ENCODE data around the gene FAM163B. TPM values are rescaled to one million over a fixed set of nuclear protein-coding genes. Genes with fewer than 3 reads are reported as not detected.

Gene FAM163B
- total RNA-seq, 2 experiments from 2014 or later = not detected

GRCh38 chr9:133585481-133586351, 23.5 kb downstream of the FAM163B start:
- no peak for TF ChIP-seq CTCF (IDR thresholded peaks at IDR 0.05)
- Mint-ChIP-seq H3K27ac (no peak overlapping the region), H3K36me3 (ENCODE audit: low read depth) (no peaks in the 10 kb centered on the region), H3K27me3 (peaks cover 22% of the 10 kb centered on the region), H3K9me3 (peaks cover 2% of the 10 kb centered on the region), H3K4me1 (ENCODE audit: low read depth) (no peaks in the 10 kb centered on the region), H3K4me3 (no peak overlapping the region)
- ATAC-seq = no peak
- intact Hi-C loops (cut with micrococcal nuclease) = no loop called here
- CTCF ChIA-PET = no interaction called here
- no peak for DNase-seq
- POLR2A ChIA-PET = no interaction called here

GRCh38 chr9:133584559-133585476, 24.4 kb downstream of the FAM163B start:
- no peaks in the 10 kb centered on the region for H3K36me3 Mint-ChIP-seq (ENCODE audit: low read depth)
- H3K4me3 Mint-ChIP-seq = no peak overlapping the region
- TF ChIP-seq CTCF (IDR thresholded peaks at IDR 0.05) = no peak
- no peak for DNase-seq
- CTCF ChIA-PET = interaction anchor here (1.4 kb wide), 1 partner anchor 197 kb away, joined by 3 read pairs; no protein-coding TSS in a partner anchor
- H3K27me3 Mint-ChIP-seq = peaks cover 27% of the 10 kb centered on the region
- H3K9me3 Mint-ChIP-seq = peaks cover 2% of the 10 kb centered on the region
- H3K27ac Mint-ChIP-seq = no peak overlapping the region
- POLR2A ChIA-PET = no interaction called here
- intact Hi-C loops (cut with micrococcal nuclease) = no loop called here
- H3K4me1 Mint-ChIP-seq (ENCODE audit: low read depth) = peaks cover 2% of the 10 kb centered on the region
- ATAC-seq = no peak

GRCh38 chr9:133584167-133584558, 25.0 kb downstream of the FAM163B start:
- CTCF ChIA-PET = interaction anchor here (1.4 kb wide), 1 partner anchor 198 kb away, joined by 3 read pairs; no protein-coding TSS in a partner anchor
- H3K4me3 Mint-ChIP-seq = no peak overlapping the region
- intact Hi-C loops (cut with micrococcal nuclease) = no loop called here
- H3K27ac Mint-ChIP-seq = no peak overlapping the region
- H3K27me3 Mint-ChIP-seq = peaks cover 32% of the 10 kb centered on the region
- peaks cover 2% of the 10 kb centered on the region for H3K4me1 Mint-ChIP-seq (ENCODE audit: low read depth)
- POLR2A ChIA-PET = no interaction called here
- H3K9me3 Mint-ChIP-seq = peaks cover 2% of the 10 kb centered on the region
- DNase-seq (no peak), ATAC-seq (no peak)
- no peak for TF ChIP-seq CTCF (IDR thresholded peaks at IDR 0.05)
- H3K36me3 Mint-ChIP-seq (ENCODE audit: low read depth) = no peaks in the 10 kb centered on the region

GRCh38 chr9:133583586-133583985, 25.6 kb downstream of the FAM163B start:
- peaks cover 2% of the 10 kb centered on the region for H3K9me3 Mint-ChIP-seq
- CTCF ChIA-PET = interaction anchor here (1.0 to 1.4 kb wide), 2 partner anchors 160 to 198 kb away, joined by 3 read pairs; no protein-coding TSS in a partner anchor
- no peak overlapping the region for H3K4me3 Mint-ChIP-seq
- peaks cover 2% of the 10 kb centered on the region for H3K4me1 Mint-ChIP-seq (ENCODE audit: low read depth)
- no peak for ATAC-seq
- H3K27me3 Mint-ChIP-seq = peaks cover 35% of the 10 kb centered on the region
- H3K36me3 Mint-ChIP-seq (ENCODE audit: low read depth) = no peaks in the 10 kb centered on the region
- DNase-seq = no peak
- intact Hi-C loops (cut with micrococcal nuclease) = no loop called here
- no peak for TF ChIP-seq CTCF (IDR thresholded peaks at IDR 0.05)
- POLR2A ChIA-PET = no interaction called here
- H3K27ac Mint-ChIP-seq = no peak overlapping the region
